Memory B cell (primary cell): ENCODE measurements around the gene ADNP.

Experiments
- ATAC-seq: fragments of 150-1000 bp; cut with Tn5 transposase; 2 replicates; pipeline ENCODE4 v1.10.0; 2021; ENCODE audit warnings: low read depth, mild to moderate bottlenecking, moderate library complexity
- DNase-seq, 2 donors: peaks; one replicate each; pipeline ENCODE4 v3.0.0; 2022; ENCODE audit warnings: low spot score in 2 of 2
- H3K27ac Mint-ChIP-seq: one replicate; pipeline ENCODE4 v1.8.0; 2022; ENCODE audit warnings: mild to moderate bottlenecking, moderate library complexity, mixed read lengths
- H3K27me3 Mint-ChIP-seq: one replicate; pipeline ENCODE4 v1.8.0; 2022; ENCODE audit warnings: mixed read lengths
- H3K36me3 Mint-ChIP-seq: one replicate; pipeline ENCODE4 v1.8.0; 2022; ENCODE audit warnings: mild to moderate bottlenecking, mixed read lengths
- H3K4me1 Mint-ChIP-seq: one replicate; pipeline ENCODE4 v1.8.0; 2022; ENCODE audit warnings: mixed read lengths
- H3K4me3 Mint-ChIP-seq: one replicate; pipeline ENCODE4 v1.8.0; 2022; ENCODE audit warnings: mild to moderate bottlenecking, moderate library complexity, mixed read lengths
- H3K9me3 Mint-ChIP-seq: one replicate; pipeline ENCODE4 v1.8.0; 2022; ENCODE audit warnings: mixed read lengths

Gene ADNP

DNA sequence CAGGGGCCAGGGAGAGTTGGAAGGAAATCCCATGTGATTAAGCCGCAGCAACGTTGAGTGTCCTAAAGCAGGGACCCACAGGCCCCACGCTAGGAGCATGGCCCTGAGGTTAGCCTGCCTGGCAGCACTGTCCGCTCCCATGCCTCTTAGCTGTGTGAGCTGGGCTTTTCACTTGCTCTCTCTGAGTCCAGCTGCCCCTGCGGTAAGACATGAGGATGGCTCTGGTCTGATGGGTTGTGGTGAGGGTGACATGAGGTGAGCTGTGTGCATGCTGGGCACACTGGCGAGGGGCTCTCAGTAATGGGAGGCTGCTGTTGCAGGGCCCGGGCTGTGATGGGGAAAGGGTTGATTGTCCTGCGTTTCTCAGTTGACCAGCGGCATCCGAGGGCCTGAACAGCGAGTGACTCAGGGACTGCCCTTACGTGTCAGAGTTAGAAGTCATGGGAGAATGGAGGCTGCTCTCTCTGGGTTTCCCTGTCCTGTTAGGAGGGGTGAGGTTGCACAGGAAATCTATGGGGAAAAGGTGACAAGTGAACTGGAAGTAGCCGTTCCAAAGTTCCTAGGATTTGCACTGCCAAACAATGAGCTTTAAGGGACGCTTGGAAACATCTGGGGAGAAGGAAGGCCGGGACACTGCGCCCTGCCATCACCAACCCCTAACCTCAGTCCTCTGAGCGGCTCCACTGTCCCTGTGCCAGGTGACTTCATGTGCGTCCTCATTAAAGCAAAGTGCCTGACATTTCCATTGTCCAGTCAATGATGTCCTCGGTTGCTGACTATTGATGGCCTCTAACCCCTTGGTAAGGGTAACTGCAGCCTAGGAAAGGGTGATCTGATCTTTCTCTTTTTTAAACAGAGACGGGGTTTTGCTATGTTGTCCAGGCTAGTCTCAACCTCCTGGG is 51.3 kb downstream of the ADNP start:
- H3K27ac Mint-ChIP-seq: no peak overlapping the region
- ATAC-seq: no peak
- DNase-seq: no peak
- no peaks in the 10 kb centered on the region for H3K4me1 Mint-ChIP-seq
- no peaks in the 10 kb centered on the region for H3K27me3 Mint-ChIP-seq
- no peaks in the 10 kb centered on the region for H3K9me3 Mint-ChIP-seq
- peaks cover 27% of the 10 kb centered on the region for H3K36me3 Mint-ChIP-seq
- no peak overlapping the region for H3K4me3 Mint-ChIP-seq

DNA sequence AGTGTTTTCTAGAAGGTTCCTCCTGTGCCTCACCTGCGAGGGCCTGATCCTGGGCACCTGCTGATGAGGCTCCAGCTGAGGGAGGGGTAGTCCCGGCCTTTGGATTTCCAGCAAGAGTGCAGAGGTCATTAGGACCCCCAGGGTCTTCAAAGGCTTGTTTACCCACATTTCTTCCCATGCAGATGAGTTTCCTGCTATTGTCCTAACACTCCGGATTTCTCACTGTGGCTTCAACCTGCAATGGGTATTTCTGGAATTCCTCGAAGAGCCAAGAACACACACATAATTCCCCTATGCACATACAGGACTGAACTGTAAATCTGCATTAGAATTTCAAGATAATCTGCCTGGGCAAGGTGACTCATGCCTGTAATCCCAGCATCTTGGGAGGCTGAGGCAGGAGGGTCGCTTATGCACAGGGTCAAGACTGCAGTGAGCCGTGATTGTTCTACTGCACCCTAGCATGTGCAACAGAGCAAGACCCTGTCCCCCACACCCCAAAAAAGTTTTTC is 53.9 kb downstream of the ADNP start:
- Mint-ChIP-seq H3K4me1 (no peaks in the 10 kb centered on the region), H3K27me3 (no peaks in the 10 kb centered on the region), H3K4me3 (no peak overlapping the region), H3K36me3 (peaks cover 22% of the 10 kb centered on the region), H3K27ac (no peak overlapping the region), H3K9me3 (no peaks in the 10 kb centered on the region)
- DNase-seq (no peak), ATAC-seq (no peak)

DNA sequence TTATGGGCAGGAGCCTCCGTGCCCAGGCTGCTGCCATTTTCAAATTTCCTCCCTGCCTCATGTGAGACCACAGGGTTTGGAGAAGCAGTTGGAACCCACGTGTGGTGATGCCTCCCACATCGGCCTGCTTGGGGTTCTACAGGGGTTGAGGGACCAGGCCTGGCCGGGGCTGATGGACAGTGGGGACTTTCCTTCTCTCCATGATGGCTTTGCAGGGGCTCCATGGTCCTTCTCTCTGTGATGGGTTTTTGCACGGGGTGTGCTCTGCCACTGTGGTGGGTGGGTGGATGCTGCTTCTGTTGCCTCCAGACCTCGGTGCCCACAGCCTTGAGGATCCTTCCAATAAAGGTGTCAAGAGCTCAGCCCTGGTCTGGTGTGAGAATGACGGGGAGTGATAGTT is 54.4 kb downstream of the ADNP start:
- H3K4me3 Mint-ChIP-seq: no peak overlapping the region
- H3K4me1 Mint-ChIP-seq: no peaks in the 10 kb centered on the region
- DNase-seq (no peak), ATAC-seq (no peak)
- no peaks in the 10 kb centered on the region for H3K27me3 Mint-ChIP-seq
- no peak overlapping the region for H3K27ac Mint-ChIP-seq
- no peaks in the 10 kb centered on the region for H3K9me3 Mint-ChIP-seq
- H3K36me3 Mint-ChIP-seq: peaks cover 19% of the 10 kb centered on the region

DNA sequence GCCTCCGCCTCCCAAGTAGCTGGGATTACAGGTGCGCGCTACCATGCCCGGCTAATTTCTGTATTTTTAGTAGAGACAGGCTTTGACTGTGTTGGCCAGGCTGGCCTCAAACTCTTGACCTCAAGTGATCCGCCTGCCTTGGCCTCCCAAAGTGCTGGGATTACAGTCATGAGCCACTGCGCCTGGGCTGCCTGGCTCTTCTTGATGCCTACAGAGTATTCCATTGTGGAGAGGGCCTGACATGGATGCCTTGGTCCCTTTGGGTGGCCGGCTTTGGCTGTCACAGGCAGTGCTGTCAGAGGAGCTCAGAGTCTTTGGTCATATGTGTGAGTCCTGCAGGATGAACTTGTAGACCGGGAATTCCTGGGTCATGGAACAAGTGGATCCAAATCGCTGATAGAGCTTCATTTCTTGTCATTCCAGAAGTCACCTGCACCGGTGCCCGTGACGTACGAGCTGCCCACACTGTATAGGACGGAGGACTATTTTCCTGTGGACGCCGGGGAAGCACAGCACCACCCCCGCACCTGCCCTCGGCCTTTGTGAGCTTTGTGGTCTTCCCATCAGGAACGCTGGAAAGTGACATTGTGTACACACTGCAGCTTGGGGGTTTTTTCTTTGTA is 55.1 kb downstream of the ADNP start:
- ATAC-seq (no peak), DNase-seq (no peak)
- H3K4me3 Mint-ChIP-seq: no peak overlapping the region
- no peaks in the 10 kb centered on the region for H3K27me3 Mint-ChIP-seq
- H3K4me1 Mint-ChIP-seq: peaks cover 3% of the 10 kb centered on the region
- H3K36me3 Mint-ChIP-seq: peaks cover 19% of the 10 kb centered on the region
- H3K9me3 Mint-ChIP-seq: no peaks in the 10 kb centered on the region
- H3K27ac Mint-ChIP-seq: no peak overlapping the region

DNA sequence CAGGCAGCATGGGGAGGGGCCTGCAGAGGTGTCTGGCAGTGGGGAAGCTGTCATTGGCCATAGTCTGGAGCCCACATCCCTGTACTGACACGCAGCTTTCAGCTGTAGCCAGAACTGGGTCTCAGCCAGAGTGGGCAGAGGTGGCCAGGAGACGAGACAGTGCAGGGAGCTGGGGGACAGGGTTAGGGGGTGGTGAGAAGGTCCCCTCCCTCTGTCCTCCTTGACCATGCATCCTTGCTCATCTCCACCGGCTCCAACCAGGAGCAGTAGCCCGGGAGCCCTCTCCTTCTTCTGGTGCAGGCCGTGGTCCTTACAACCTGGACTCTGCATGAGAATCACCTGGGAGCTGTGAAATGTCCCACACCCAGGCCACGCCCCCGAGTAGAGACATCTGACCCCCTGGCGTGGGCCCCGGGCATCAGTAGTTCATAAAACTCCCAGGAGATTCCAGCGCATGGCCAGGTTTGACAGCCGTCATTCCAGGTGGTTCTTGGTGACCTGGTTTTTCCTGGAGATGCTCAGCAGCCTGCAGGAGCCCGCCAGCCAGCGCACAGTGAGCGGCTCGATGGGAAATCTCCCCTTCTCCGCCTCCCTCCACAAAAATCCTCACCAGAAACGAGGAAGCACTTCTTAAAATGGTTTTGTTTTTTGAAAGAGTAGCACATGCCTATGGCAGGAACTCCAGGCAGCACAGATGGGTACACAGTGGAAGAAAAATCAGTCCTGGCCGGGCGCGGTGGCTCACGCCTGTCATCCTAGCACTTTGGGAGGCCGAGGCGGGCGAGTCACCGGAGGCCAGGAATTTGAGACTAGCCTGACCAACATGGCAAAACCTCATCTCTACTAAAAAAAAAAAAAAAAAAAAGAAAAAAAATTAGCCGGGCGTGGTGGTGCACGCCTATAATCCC is 56.2 kb downstream of the ADNP start:
- H3K36me3 Mint-ChIP-seq: peaks cover 19% of the 10 kb centered on the region
- H3K9me3 Mint-ChIP-seq: no peaks in the 10 kb centered on the region
- H3K4me1 Mint-ChIP-seq: peaks cover 3% of the 10 kb centered on the region
- no peak overlapping the region for H3K4me3 Mint-ChIP-seq
- H3K27me3 Mint-ChIP-seq: no peaks in the 10 kb centered on the region
- DNase-seq: no peak
- H3K27ac Mint-ChIP-seq: no peak overlapping the region
- ATAC-seq: no peak

DNA sequence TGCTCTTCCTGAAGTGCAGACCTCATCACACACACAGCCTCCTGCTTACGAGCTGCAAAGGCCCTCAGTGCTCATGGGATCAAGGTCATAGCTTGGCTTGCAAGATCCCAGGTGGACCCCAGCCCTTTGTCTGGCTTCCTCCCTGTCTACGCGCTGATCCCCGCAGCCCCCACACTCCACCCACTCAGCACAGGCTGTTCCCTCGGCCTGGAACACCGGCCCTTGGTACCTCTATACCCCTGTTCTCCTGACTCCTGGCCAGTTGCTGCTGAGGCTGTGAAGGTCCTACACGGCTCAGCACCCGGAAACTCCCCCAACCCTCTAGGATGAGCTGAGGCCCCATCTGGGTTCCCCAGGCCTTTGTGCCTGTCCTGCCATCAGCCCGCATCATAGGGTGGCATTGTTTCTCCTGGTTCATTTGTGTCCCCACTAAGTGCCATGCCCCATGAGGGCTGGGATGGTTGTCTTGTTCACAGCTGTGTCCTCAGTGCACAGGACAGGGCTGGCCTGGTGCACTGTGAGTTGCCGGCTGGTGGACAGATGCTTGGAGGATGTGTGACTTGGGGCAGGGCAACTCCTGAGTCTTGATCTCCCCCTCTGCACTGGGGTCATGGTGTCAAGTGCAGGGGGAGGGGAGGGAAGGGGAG is 57.0 kb downstream of the ADNP start:
- Mint-ChIP-seq H3K27ac (no peak overlapping the region), H3K4me3 (no peak overlapping the region), H3K36me3 (peaks cover 17% of the 10 kb centered on the region), H3K9me3 (no peaks in the 10 kb centered on the region), H3K27me3 (no peaks in the 10 kb centered on the region), H3K4me1 (peaks cover 4% of the 10 kb centered on the region)
- ATAC-seq (no peak), DNase-seq (no peak)

DNA sequence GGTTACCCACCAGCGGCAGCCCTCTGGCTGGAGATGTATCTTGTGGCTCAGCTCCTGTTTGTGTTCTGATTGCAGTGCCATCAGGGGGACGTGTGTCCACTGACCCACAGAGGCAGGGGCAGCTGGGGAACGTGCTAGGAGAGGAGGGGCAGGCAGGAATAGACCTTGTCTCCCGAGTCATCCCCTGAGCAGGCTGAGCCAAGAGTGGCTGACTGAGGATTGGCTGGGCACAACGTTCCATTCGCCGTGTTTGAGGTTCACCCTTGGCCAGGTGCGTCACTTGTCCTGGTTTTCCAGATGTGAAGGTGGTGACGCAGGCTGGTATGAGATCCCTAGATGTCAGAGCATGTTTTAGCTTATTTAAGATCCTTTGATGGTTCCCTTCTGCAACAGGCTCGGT is 57.7 kb downstream of the ADNP start:
- Mint-ChIP-seq H3K4me3 (no peak overlapping the region), H3K27ac (peak overlapping the region; percentile 45), H3K9me3 (no peaks in the 10 kb centered on the region), H3K27me3 (no peaks in the 10 kb centered on the region), H3K4me1 (peaks cover 8% of the 10 kb centered on the region), H3K36me3 (peaks cover 19% of the 10 kb centered on the region)
- ATAC-seq: no peak
- no peak for DNase-seq

DNA sequence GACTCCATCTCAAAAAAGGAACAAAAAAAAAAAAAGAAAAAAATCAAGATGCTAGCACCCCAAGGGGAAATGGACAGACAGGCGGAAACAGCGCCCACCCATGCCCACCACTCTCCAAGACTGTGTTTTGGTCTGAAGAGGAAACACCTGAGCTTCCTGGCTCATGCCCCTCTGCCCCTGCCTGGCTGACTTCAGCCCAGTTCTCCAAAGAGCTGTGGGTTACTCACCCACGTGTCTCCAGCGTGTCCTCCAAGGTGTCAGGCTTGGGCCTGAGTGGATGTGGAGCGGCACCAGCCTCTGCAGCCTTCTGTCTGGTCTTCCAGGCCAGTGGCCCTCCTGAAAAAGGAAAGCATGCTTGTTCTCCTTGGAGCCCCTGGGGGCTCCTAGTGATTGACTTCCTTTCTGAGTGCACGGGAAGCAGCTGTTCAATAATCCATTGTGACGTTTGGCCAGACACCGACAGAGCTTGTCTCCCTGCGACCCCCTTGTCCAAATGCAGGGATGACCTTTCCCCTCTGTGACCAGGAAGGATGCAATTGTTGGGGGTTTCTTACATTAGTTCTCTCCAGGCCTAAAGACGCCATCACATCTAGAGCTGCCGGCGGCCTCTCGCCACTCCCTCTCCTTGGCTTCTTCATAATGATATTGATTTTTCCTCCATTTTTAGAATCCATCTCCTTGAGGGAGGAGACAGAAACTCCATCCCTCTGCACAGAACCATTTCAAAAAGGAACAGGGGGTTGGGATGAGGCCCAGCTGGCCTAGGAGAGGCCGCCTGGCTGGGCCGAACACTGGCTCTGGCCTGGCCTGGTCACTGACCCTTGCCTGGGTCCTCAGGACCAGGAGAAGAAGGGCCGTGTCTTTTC is 58.4 kb downstream of the ADNP start:
- Mint-ChIP-seq H3K36me3 (peaks cover 19% of the 10 kb centered on the region), H3K27me3 (no peaks in the 10 kb centered on the region), H3K27ac (peak overlapping the region; percentile 45), H3K4me3 (no peak overlapping the region), H3K4me1 (peaks cover 8% of the 10 kb centered on the region), H3K9me3 (no peaks in the 10 kb centered on the region)
- ATAC-seq: peak; percentile 71
- DNase-seq: peak in 1 of 2 donors; percentile 17

DNA sequence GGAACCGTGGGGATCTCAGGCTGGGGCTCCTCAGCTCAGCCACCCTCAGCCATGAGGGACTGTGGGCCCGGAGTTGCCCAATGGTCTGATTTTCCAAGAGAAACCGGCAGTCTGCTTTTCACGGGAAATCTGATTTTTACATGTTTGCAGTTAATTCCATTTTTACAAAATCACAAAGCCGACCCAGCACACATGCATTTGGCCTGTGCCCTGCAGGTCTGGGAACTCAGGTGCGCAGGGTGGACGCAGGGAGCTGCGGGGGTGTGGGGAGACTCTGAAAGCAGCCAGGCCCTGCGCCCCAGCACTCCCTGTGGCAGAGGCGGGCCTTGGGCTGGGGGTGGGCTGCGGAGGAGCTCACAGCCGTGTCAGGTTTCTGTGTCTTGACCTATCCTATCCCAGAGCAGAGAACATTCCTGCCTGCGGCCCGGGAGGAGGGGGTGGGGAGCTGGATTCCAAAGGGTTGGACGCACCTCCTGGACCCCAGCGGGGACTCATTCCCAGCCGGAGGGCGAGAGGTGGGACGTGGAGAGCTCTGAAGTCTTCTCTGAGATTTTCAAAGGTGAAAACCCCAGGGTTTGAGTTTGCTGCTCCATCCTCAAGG is 60.6 kb downstream of the ADNP start:
- H3K4me3 Mint-ChIP-seq: no peak overlapping the region
- DNase-seq: no peak
- no peak overlapping the region for H3K27ac Mint-ChIP-seq
- ATAC-seq: no peak
- H3K27me3 Mint-ChIP-seq: no peaks in the 10 kb centered on the region
- no peaks in the 10 kb centered on the region for H3K9me3 Mint-ChIP-seq
- H3K36me3 Mint-ChIP-seq: peaks cover 8% of the 10 kb centered on the region
- peaks cover 8% of the 10 kb centered on the region for H3K4me1 Mint-ChIP-seq

DNA sequence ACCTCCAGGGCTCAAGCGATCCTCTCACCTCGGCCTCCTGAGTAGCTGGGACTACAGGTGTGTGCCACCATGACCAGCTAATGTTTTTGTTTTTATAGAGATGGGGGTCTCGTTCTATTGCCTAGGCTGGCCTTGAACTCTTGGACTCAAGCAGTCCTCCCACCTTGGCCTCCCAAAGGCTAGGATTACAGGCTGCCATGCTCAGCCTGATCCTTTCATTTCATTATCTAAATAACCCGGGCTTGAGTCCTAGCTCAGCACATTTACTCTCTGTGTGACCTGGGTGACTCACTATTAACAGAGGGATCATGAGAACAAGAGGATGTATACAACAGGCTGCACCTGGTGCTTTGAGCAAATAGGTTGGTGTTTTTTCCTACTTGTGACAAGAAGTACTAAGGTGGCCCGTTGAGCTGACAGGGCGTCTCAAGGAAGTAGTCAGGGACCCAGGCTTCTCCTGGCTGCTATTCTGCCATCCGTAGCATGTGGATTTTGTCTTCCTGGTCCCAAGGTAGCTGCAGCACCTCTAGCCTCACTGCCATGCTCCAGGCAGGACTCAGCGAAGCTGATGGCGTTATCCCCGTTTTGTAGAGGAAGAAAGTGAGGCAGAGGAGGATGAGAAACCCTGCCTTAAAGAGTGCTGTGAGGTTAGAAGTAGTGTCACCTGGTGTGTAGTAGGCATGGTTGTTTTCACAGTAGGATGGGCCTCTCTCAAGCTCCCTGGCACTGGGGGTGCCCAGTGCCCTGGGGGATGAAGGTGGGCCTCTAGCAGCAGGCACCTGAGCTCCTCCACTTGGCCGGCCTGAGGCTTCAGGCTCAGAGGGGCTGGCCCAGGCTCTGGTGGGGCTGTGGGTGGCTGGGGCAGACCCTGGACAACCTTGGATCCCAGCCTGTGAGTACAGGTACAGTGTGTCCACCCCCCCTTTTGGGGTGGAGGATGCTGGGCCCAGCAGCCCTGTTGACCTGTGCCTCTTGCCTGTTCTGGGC is 62.4 kb downstream of the ADNP start:
- Mint-ChIP-seq H3K4me3 (no peak overlapping the region), H3K27ac (peak overlapping the region; percentile 82), H3K4me1 (peaks cover 8% of the 10 kb centered on the region), H3K27me3 (no peaks in the 10 kb centered on the region), H3K9me3 (no peaks in the 10 kb centered on the region), H3K36me3 (peaks cover 7% of the 10 kb centered on the region)
- ATAC-seq (no peak), DNase-seq (no peak)

DNA sequence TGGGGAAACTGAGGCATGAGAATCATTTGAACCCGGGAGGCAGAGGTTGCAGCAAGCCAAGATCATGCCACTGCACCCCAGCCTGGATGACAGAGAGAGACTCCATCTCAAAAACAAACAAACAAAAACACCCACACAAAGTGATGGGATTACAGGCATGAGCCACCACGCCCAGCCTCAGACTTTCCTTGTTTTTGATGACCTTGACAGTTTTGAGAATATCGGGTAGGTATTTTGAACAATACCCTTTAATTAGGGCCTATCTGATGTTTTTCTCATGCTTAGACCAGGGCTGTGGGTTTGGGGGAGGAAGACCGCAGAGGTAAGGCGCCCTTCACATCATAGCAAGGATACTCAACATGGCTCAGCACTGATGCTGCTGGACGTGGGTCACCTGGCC is 63.4 kb downstream of the ADNP start:
- H3K4me1 Mint-ChIP-seq: peaks cover 8% of the 10 kb centered on the region
- no peak overlapping the region for H3K27ac Mint-ChIP-seq
- H3K4me3 Mint-ChIP-seq: no peak overlapping the region
- H3K36me3 Mint-ChIP-seq: peaks cover 7% of the 10 kb centered on the region
- no peaks in the 10 kb centered on the region for H3K9me3 Mint-ChIP-seq
- no peaks in the 10 kb centered on the region for H3K27me3 Mint-ChIP-seq
- DNase-seq (no peak), ATAC-seq (no peak)

DNA sequence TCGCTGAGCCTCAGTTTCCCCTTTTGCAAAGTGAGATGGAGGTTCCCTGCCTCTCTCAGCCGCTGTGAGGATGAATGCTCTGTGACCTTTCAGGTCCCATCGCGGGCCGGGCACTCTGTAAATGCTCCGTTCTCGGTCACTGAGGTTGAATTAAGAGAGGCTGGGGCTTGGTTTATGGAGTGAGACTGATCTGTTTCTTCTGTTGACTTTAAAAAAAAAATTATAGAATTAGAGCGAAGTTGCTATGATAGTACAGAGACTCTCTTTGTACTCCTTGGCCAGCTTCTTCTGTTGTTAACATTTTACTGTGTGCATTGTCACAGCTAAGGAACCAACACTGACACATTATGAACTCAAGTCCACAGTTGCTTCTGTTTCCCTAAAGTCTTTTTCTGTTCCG is 64.4 kb downstream of the ADNP start:
- Mint-ChIP-seq H3K4me1 (peaks cover 13% of the 10 kb centered on the region), H3K27ac (no peak overlapping the region), H3K9me3 (no peaks in the 10 kb centered on the region), H3K4me3 (no peak overlapping the region), H3K36me3 (peaks cover 13% of the 10 kb centered on the region), H3K27me3 (no peaks in the 10 kb centered on the region)
- ATAC-seq (no peak), DNase-seq (no peak)
